T47D (cell line): ENCODE measurements around the gene HNF4A.
A peak's percentile ranks its signal among the peaks of the same experiment; 100 is the strongest.

ENCODE experiments used
- DNase-seq, 2 experiments: peaks; one replicate each; pipeline versions ENCODE4 v3.0.0 to v3.0.0-alpha.2; 2011 to 2012; ENCODE audit warnings: low read depth in 1 of 2, low spot score in 1 of 2
- JUND ChIP-seq: IDR thresholded peaks from 2 replicates; pipeline ENCODE4 v1.6.1; 2012; ENCODE audit warnings: low read depth
- in situ Hi-C: cut with HindIII; loops from 2 replicates; pipeline ENCODE4 v1.10.0; 2016; ENCODE audit warnings: low sequenced_read_pairs, low pct_unique_long_range_greater_than_20kb

HNF4A gene

GRCh38 chr20:44415833-44416715, 60.6 kb downstream of the HNF4A start:
- no peak for DNase-seq
- TF ChIP-seq JUND: no peak
- in situ Hi-C loops: no loop called here

GRCh38 chr20:44418069-44418905, 62.8 kb downstream of the HNF4A start:
- DNase-seq: no peak
- in situ Hi-C loops: no loop called here

GRCh38 chr20:44419131-44419844, 63.8 kb downstream of the HNF4A start:
- in situ Hi-C loops: no loop called here
- TF ChIP-seq JUND: no peak
- no peak for DNase-seq

More at GRCh38 chr20:44418069-44418905, 62.8 kb downstream of the HNF4A start:
- TF ChIP-seq JUND: no peak

DNA sequence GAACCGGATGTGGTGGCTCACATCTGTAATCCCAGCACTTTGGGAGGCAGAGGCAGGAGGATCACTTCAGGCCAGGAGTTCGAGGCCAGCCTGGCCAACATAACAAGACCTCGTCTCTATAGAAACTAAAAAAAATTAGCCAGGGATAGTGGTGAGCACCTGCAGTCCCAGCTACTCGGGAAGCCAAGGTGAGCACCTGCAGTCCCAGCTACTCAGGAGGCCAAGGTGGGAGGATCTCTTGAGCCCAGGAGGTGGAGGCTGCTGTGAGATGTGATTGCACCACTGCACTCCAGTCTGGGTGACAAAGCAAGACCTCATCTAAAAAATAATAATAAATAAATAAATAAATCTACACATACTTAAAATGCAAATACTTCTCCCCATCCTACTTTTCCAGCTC, 65.0 kb downstream of the HNF4A start:
- no peak for DNase-seq
- in situ Hi-C loops: no loop called here
- TF ChIP-seq JUND: no peak

DNA sequence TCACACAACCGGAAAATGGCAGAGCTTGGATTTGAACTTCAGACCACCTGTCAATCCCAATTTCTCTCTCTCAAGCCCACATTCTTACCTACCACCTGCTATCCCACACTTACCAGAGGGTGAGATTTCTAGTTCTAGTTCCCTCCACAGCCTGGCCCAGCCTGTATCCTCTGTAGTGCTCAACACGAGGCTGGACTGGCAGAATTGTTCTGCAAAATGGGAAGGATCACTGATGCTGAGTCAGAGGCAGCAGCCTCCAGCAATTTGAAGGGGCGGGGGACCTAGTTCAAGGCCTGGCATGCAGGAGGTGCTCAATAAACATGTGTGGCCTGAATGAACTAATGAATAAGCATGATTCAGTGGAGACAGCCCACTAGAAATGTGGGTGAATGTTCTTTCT, 66.6 kb downstream of the HNF4A start:
- in situ Hi-C loops: no loop called here
- DNase-seq: no peak
- no peak for TF ChIP-seq JUND

DNA sequence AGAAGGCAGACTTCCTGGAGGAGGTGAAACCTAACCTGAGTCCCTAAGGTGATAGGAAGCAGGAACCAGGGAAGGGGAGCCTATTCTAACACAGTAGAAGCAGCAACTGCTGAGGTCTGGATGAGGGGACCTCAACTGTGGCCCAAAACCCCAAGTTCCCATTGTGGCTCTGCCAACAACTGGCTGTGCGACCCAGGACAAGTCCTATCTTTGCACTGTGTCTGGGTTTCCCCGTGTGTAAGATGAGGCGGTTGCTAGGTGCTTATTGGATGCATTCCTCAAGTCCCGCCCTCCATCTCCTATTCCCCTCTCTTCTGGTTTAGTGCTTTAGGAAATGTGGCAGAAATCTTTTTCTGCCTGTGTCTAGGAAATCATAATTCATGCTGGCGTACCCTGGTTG, 68.0 kb downstream of the HNF4A start:
- in situ Hi-C loops: no loop called here
- TF ChIP-seq JUND: no peak
- peak in 1 of 2 experiments; percentile 21 for DNase-seq

- in situ Hi-C loops: no loop called here
- DNase-seq: no peak
- TF ChIP-seq JUND: no peak
These were observed 68.6 kb downstream of the HNF4A start for GRCh38 chr20:44424039-44424495.

GRCh38 chr20:44425923-44426322, 70.4 kb downstream of the HNF4A start:
- in situ Hi-C loops: no loop called here

DNA sequence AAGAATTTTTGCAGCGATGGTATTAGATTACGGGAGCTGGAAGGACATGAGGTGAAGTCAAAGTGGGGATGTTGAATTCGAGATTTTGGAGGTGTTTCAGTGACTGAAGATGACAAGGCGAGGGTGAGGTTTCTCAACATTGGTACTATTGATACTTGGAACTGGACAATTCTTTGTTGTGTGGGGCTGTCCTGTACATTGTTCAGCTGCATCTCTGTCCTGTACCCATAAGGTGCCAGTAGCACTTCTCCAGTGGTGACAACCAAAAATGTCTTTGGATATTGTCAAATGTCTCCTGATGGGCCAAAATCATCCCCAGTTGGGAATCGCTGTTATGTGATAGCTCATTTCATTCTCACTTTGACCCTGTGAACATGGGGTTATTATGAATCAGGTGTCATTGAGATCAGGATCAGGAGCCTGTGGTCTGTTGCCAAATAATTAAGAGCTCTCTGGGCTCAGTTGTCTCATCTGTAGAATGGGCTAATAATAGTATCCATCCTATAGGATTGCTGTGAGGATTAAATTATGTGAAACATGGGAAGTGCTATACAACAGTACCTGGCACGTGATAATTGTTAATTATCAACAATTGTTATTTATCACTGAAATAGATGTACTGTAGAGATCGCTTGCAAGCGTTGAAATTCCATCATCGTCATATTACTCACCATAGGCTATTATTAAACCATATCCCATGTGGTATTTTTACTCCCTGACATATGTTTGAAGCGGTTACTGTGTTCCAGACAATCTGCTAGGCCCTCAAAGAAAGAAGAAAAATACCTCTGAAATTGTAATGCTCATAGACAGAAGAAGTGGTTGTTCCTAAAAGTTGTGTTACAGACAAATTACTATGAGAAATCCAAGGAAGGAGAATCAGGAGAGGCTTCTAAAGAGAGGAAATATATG, 71.6 kb downstream of the HNF4A start:
- TF ChIP-seq JUND: no peak
- in situ Hi-C loops: no loop called here
- DNase-seq: no peak

More at GRCh38 chr20:44425923-44426322, 70.4 kb downstream of the HNF4A start:
- no peak for TF ChIP-seq JUND
- no peak for DNase-seq

DNA sequence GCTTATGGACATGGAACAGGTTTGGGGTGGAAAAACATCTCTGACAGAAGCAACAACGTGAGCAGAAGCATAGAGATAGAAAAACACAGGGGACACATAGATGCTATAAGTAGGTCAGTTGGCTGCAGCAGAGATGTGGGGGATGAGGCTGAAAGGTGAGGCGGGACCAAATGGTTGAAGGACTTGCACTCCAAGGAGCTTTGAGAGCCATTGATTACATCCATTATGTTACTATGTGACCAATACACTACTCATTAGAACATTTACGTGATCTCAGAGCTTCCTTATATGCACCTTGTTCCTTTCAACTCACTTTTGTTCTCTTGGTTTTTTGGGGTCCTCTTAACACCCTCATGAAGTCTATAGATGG, 72.3 kb downstream of the HNF4A start:
- in situ Hi-C loops: no loop called here
- TF ChIP-seq JUND: no peak
- DNase-seq: no peak

- no peak for DNase-seq
- in situ Hi-C loops: no loop called here
- TF ChIP-seq JUND: no peak
These were observed 72.9 kb downstream of the HNF4A start for GRCh38 chr20:44428174-44429016.
